ENCODE data around the gene NUP43.

The NUP43 gene

GRCh38 chr6:149763866-149764265, 17.5 kb upstream of the NUP43 start:
- H3K27ac ChIP-seq (ENCODE audit: low read length): no peak overlapping the region
- no peaks in the 10 kb centered on the region for H3K9me2 ChIP-seq (replicated peaks; ENCODE audit: insufficient read depth, low read length)
- H3K4me3 ChIP-seq (ENCODE audit: low read length): no peak overlapping the region
- TF ChIP-seq, protein P1, sequence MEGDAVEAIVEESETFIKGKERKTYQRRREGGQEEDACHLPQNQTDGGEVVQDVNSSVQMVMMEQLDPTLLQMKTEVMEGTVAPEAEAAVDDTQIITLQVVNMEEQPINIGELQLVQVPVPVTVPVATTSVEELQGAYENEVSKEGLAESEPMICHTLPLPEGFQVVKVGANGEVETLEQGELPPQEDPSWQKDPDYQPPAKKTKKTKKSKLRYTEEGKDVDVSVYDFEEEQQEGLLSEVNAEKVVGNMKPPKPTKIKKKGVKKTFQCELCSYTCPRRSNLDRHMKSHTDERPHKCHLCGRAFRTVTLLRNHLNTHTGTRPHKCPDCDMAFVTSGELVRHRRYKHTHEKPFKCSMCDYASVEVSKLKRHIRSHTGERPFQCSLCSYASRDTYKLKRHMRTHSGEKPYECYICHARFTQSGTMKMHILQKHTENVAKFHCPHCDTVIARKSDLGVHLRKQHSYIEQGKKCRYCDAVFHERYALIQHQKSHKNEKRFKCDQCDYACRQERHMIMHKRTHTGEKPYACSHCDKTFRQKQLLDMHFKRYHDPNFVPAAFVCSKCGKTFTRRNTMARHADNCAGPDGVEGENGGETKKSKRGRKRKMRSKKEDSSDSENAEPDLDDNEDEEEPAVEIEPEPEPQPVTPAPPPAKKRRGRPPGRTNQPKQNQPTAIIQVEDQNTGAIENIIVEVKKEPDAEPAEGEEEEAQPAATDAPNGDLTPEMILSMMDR (IDR thresholded peaks at IDR 0.05; ENCODE audit: low read length): no peak
- TF ChIP-seq EZH2phosphoT487 (IDR thresholded peaks at IDR 0.05; ENCODE audit: low read length): no peak
- TF ChIP-seq EZH2 (optimal IDR thresholded peaks at IDR 0.05; ENCODE audit: low read depth, low read length): no peak
- H4K20me1 ChIP-seq (ENCODE audit: insufficient read depth, low read length): no peaks in the 10 kb centered on the region
- H3K27me3 ChIP-seq (replicated peaks; ENCODE audit: insufficient read depth, low read length): no peaks in the 10 kb centered on the region
- peaks cover 19% of the 10 kb centered on the region for H3K79me2 ChIP-seq (ENCODE audit: low read length)
- no peak overlapping the region for H3K4me2 ChIP-seq (ENCODE audit: low read depth, low read length)
- no peak for DNase-seq
- H3K36me3 ChIP-seq (replicated peaks; ENCODE audit: insufficient read depth, low read length): no peaks in the 10 kb centered on the region
- H3K4me1 ChIP-seq (ENCODE audit: low read length): no peaks in the 10 kb centered on the region
- no peak overlapping the region for H2AFZ ChIP-seq (ENCODE audit: low read length)
- H3K9me3 ChIP-seq (replicated peaks; ENCODE audit: insufficient read depth, low read length): no peaks in the 10 kb centered on the region
- no peak overlapping the region for H3K9ac ChIP-seq (ENCODE audit: low read length)
- no peaks in the 10 kb centered on the region for H3F3A ChIP-seq (ENCODE audit: insufficient read depth, low read length)

DNA sequence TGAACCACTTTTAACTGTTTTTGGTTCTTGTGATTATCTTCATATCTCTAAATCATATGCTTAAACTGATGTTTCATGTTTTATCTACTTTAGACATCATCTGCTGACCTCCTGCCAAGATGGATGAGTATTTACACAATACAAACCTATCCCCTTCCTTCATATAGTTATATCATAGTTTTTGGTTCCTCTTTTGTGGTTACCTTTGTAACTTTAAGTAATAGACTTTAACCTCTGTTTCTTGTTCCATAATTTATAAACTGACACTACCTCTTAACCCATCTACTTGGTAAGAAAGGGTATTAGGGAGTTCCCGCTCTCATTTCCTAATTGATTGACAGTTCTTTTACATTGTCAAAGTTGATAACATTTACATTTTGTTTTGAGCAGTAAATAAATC, 15.1 kb upstream of the NUP43 start:
- TF ChIP-seq, protein P1 (IDR thresholded peaks at IDR 0.05; ENCODE audit: low read length): no peak
- TF ChIP-seq EZH2 (optimal IDR thresholded peaks at IDR 0.05; ENCODE audit: low read depth, low read length): no peak
- no peak for TF ChIP-seq EZH2phosphoT487 (IDR thresholded peaks at IDR 0.05; ENCODE audit: low read length)
- peak; percentile 6 for DNase-seq
- Histone ChIP-seq H3K9me2 (replicated peaks; ENCODE audit: insufficient read depth, low read length) (no peaks in the 10 kb centered on the region), H3K36me3 (replicated peaks; ENCODE audit: insufficient read depth, low read length) (no peaks in the 10 kb centered on the region), H4K20me1 (ENCODE audit: insufficient read depth, low read length) (no peaks in the 10 kb centered on the region), H3K79me2 (ENCODE audit: low read length) (peaks cover 19% of the 10 kb centered on the region), H3K4me1 (ENCODE audit: low read length) (no peaks in the 10 kb centered on the region), H3K27me3 (replicated peaks; ENCODE audit: insufficient read depth, low read length) (no peaks in the 10 kb centered on the region), H3K4me3 (ENCODE audit: low read length) (no peak overlapping the region), H3F3A (ENCODE audit: insufficient read depth, low read length) (no peaks in the 10 kb centered on the region), H3K9ac (ENCODE audit: low read length) (no peak overlapping the region), H3K9me3 (replicated peaks; ENCODE audit: insufficient read depth, low read length) (no peaks in the 10 kb centered on the region), H3K27ac (ENCODE audit: low read length) (no peak overlapping the region), H2AFZ (ENCODE audit: low read length) (no peak overlapping the region), H3K4me2 (ENCODE audit: low read depth, low read length) (no peak overlapping the region)

GRCh38 chr6:149756261-149756636, 9.9 kb upstream of the NUP43 start:
- Histone ChIP-seq H3F3A (ENCODE audit: insufficient read depth, low read length) (no peaks in the 10 kb centered on the region), H3K9me2 (replicated peaks; ENCODE audit: insufficient read depth, low read length) (no peaks in the 10 kb centered on the region), H3K4me2 (ENCODE audit: low read depth, low read length) (no peak overlapping the region), H3K9ac (ENCODE audit: low read length) (no peak overlapping the region), H3K4me3 (ENCODE audit: low read length) (no peak overlapping the region), H2AFZ (ENCODE audit: low read length) (no peak overlapping the region), H3K27me3 (replicated peaks; ENCODE audit: insufficient read depth, low read length) (no peaks in the 10 kb centered on the region), H3K4me1 (ENCODE audit: low read length) (no peaks in the 10 kb centered on the region), H3K27ac (ENCODE audit: low read length) (no peak overlapping the region), H3K36me3 (replicated peaks; ENCODE audit: insufficient read depth, low read length) (no peaks in the 10 kb centered on the region), H3K79me2 (ENCODE audit: low read length) (peaks cover 47% of the 10 kb centered on the region), H4K20me1 (ENCODE audit: insufficient read depth, low read length) (no peaks in the 10 kb centered on the region), H3K9me3 (replicated peaks; ENCODE audit: insufficient read depth, low read length) (no peaks in the 10 kb centered on the region)
- TF ChIP-seq, protein P1 (IDR thresholded peaks at IDR 0.05; ENCODE audit: low read length): no peak
- TF ChIP-seq EZH2 (optimal IDR thresholded peaks at IDR 0.05; ENCODE audit: low read depth, low read length): no peak
- no peak for DNase-seq
